ENCODE data around the gene ITGA3.
A peak's percentile ranks its signal among the peaks of the same experiment; 100 is the strongest.

Gene ITGA3

GRCh38 chr17:50055426-50056216, at the start of gene ITGA3:
Gene ITGA3 (plus strand): TSS chr17:50056110. CDS start chr17:50056440, 330 bp downstream.
- peak; percentile 79 for DNase-seq

GRCh38 chr17:50009282-50009681, 46.6 kb upstream of the ITGA3 start:
- DNase-seq = no peak

GRCh38 chr17:50013079-50013478, 42.8 kb upstream of the ITGA3 start:
- no peak for DNase-seq

- no peak for DNase-seq
Measured at GRCh38 chr17:50014471-50015088, 41.3 kb upstream of the ITGA3 start.

GRCh38 chr17:50015146-50015545, 40.8 kb upstream of the ITGA3 start:
- DNase-seq = no peak

- no peak for DNase-seq
Measured at GRCh38 chr17:50018909-50019308, 37.0 kb upstream of the ITGA3 start.

- no peak for DNase-seq
Measured at GRCh38 chr17:50020841-50021599, 34.9 kb upstream of the ITGA3 start.

GRCh38 chr17:50021681-50022370, 34.1 kb upstream of the ITGA3 start:
- DNase-seq = no peak

GRCh38 chr17:50022463-50023130, 33.3 kb upstream of the ITGA3 start:
- DNase-seq = no peak

- DNase-seq = no peak
Measured at GRCh38 chr17:50023520-50023919, 32.4 kb upstream of the ITGA3 start.

- DNase-seq = no peak
Measured at GRCh38 chr17:50024808-50025207, 31.1 kb upstream of the ITGA3 start.

- DNase-seq = no peak
Measured at GRCh38 chr17:50026046-50026675, 29.7 kb upstream of the ITGA3 start.

- peak; percentile 95 for DNase-seq
Measured at GRCh38 chr17:50026837-50027171, 29.1 kb upstream of the ITGA3 start.

- DNase-seq = peak; percentile 62
Measured at GRCh38 chr17:50027172-50027880, 28.6 kb upstream of the ITGA3 start.

- DNase-seq = no peak
Measured at GRCh38 chr17:50027881-50028735, 27.8 kb upstream of the ITGA3 start.

- DNase-seq = no peak
Measured at GRCh38 chr17:50028736-50029120, 27.2 kb upstream of the ITGA3 start.

- DNase-seq = no peak
Measured at GRCh38 chr17:50029185-50029584, 26.7 kb upstream of the ITGA3 start.

- DNase-seq = no peak
Measured at GRCh38 chr17:50033316-50033715, 22.6 kb upstream of the ITGA3 start.

GRCh38 chr17:50034498-50035364, 21.2 kb upstream of the ITGA3 start:
- no peak for DNase-seq

Data from activated CD8-positive, alpha-beta memory T cell treated with anti-CD3 and anti-CD28 coated beads for 24 hours (primary cell).